ENCODE measurements around the gene C1QTNF8.

Gene C1QTNF8

DNA sequence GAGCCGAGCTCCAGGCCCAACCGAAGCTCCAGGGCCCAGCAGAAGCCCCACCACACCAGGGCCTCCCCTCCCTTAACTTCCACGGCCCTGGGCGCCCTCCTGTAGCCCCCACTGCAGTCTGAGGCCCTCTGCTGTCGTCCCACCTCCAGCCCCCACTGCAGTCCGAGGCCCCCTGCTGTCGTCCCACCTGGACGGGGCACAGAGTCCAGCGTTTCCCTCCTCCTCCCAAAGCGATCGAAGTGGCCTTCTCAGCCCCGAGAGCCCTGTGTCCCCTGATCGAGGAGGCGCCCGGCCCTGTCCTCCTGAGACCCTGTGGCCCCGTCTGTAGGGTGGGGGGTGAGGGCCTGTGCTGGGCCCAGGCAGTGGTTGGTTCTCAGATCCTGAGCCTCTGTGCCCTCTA, 31.1 kb upstream of the C1QTNF8 start:
- DNase-seq = no peak

DNA sequence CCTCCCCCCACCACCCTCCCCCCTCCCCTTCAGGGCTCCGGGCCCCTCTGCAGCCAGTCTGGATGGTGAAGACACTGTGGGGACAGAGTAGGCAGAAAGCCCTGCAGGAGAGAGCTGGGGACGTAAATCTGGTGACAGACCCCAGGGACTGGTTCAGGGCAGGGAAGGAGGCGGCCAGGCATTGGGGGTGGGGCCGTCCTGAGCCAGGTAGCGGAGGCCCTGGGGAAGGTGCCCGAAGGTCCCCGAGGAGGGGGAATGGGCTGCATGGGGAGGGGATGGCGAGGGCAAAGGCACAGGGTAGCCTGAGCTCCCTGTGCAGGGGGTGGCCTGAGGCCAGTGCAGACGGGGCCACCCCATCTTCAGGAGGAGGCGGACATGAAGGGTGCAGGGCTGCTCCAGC, 30.5 kb upstream of the C1QTNF8 start:
- DNase-seq = no peak

- DNase-seq = no peak
Measured at GRCh38 chr16:1126044-1126443, 30.0 kb upstream of the C1QTNF8 start.

DNA sequence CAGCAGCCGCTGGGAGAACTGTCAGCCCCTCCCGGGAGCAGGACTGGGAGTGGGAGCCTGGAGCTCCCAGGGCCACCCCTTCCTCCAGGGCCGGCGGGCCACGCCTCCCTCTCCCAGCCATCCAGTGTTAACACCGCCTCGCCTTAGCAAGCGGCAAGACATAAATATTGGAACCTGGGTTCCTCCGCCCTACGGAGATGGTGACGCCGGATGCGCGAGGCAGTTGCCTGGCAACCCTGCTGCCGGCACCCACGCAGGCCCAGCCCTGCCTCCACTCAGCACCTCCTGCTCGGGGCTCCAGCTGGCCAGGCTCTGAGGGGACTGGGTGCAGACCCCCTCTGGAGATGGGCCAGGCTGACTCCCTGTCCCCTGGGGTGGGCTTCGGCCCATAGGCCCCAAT, 29.4 kb upstream of the C1QTNF8 start:
- peak in 1 of 2 donors; percentile 7 for DNase-seq

DNA sequence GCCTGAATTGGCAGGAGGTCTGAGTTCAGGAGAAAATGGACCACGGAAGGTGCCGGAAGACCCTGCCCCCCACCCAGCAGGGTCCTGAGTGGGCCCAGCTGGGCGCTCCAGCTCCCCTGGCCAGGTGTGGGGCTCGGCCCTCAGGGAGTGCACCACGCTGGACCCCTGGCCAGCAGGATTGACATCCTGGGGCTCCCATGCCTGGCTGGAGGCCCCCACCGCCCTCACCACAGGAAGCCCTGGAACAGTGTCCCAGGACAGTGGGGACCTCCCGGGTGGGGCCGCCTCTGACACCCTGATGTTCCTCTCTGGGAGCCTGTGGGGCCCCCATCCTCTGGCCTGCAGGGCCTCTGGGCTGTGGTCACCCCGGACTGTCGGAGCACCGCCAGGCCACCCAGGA, 28.8 kb upstream of the C1QTNF8 start:
- no peak for DNase-seq

- no peak for DNase-seq
Measured at GRCh38 chr16:1124291-1124690, 28.2 kb upstream of the C1QTNF8 start.

DNA sequence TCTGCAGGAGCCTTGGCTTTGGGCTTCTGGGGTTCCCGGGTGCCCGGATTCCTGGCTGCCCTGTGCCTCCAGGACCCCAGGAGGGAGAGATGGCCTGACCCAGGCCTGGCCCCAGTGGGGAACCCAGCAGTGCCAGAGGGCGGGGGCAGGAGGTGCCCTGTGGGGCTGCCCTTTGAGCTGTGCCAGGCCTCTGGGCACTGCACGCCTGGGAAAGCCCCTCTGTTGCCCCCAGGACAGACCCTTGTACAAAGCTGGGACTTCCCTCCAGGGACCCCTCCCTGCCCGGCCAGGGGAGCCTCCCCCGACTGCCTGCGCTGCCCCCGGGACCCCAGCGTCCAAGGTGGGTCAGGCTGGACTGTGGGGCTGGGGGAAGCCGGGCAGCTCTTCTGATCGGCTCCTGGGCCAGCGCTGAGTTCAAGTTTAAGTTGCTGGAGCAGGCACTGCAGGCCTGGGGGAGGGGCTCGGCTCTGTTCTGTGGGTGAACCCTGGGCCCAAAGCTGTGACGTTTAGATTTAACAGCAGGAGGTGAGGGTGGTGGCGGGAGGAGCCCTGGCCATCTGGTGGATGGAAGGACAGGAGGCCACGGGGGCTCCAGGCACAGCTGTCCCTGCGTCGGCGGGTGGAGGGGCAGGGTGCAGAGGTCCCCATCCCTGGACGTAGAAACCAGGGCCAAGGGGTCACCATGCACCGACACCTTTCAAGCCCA, 27.6 kb upstream of the C1QTNF8 start:
- DNase-seq = no peak

DNA sequence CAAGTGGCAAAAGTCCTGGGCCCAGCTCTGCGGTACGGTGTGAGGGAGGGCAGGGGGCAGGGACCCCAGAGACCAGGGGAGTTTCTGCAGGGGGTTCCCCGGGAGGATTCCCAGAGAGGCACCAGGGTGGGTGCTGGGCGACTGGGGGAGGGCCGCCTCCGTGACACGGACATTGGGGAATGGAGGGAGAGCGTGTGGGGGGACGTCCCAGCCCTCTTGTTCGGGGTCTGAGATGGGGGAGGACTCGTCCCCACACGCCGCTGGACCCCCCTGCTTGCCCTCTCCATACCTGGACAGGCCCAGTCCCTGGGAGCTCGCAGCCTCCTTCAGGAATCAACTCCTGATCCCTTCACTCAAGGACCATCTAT, 26.3 kb upstream of the C1QTNF8 start:
- no peak for DNase-seq

DNA sequence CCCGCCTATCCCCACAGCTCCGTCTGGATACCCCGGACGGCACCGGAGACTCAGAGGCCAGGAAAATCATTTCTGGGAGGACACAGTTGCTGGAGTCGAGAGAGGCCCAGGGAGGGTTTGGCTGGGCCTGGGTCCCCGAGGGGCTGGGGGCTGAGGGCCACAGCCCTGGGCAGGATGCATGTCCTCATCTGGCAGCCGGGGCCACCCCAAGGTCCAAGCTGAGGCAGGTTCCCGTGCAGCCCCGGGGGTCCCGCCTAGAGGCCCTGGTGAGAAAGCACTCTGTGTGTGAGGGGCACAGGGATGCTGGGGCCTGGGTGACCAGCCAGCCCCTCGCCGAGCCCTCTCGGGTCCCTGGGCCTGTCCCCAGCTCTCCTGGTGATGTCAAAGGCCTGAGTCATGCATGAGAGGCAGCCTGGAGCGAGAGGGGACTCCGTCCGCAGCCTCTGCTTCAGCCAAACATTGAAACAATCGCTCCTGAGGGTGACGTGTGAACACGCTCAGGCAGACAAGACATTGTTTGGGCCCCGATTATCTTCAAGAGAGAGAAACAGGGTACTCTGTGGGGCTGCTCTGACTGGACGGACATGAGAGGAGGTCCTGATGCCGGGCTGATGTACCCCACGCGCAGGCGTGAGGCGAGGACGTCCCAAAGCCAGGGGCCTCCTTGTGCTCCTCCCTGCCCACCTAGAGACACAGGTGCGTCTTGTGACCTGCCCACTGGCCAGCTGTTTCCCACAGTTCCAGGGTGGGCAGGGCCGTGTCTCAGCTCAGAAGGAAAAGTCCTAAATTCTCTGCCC, 25.8 kb upstream of the C1QTNF8 start:
- no peak for DNase-seq

GRCh38 chr16:1121009-1121408, 25.0 kb upstream of the C1QTNF8 start:
- no peak for DNase-seq

GRCh38 chr16:1120577-1120941, 24.5 kb upstream of the C1QTNF8 start:
- no peak for DNase-seq

- DNase-seq = no peak
Measured at GRCh38 chr16:1119766-1120576, 23.9 kb upstream of the C1QTNF8 start.

DNA sequence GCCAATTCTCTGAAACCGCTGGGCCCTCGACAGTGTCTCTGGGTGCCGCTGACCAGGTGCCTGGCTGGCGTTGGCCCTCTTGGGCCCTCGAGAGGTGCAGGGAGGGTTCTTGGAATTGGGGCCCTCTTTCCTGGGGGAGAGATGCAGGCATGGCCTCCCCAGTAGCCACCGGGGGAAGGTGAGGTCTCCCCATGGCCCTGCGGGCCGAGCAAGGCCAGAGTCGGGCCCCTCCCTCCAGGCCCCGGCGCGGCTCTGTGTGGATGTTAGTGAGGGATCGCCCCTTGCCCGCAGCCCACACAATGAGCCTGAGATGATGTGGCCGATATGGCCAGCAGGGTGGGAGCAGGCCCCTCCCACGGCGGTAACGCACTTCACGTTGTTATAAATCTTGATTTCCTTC, 23.1 kb upstream of the C1QTNF8 start:
- no peak for DNase-seq

- no peak for DNase-seq
Measured at GRCh38 chr16:1117926-1118325, 21.9 kb upstream of the C1QTNF8 start.

DNA sequence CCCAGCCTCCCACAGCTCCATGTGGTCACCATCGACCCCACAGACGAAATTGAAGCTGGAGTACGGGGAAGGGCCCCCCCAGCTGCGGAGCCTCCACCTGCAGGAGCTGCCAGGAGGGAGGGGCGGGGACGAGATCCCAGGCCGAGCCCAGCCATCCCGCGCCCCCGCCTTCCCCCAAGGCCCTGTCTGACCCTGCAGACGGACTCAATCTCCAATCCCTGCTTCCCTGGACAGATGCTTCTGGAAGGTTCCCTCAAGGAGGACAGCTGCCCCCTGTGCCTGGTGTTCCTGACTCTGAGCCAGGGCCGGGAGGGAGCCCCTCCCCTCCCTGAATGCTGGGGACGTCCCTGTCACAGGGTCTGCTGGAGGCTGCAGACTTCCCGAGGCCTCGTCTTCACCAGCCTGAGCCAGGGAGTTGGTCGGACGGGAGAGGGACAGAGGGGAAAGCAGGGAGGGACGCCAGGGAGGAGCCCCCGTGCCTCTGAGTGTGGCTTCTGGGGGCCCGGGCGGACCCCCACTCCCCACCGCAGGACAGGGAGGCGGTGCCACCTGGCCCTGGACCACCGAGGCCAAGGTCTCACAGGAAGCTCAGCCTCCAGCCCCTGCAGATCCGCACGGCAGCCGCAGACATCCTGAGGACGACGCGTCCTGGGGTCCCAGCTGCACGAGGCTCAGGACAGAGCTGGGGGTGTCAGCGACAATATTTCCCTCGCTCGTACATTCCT, 21.3 kb upstream of the C1QTNF8 start:
- DNase-seq = no peak

DNA sequence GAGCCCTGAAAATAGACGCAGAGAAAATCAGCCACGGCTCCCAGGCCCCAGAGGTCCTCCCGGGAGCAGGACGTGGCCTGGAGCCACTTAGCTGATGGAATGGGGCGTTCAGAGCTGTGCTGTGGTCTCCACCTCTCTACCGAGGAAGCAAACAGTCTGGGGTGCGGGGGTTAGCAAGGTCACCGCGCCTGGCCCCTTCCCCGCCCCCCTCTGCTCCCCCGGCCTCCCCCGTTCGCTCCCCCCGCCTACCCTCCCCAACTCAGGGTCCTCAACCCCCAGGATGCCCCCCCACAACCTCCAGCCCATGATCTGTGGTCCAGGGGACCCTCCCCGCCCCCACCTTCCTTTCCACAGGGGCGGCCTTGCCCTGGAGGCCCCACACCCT, 20.6 kb upstream of the C1QTNF8 start:
- DNase-seq = no peak

DNA sequence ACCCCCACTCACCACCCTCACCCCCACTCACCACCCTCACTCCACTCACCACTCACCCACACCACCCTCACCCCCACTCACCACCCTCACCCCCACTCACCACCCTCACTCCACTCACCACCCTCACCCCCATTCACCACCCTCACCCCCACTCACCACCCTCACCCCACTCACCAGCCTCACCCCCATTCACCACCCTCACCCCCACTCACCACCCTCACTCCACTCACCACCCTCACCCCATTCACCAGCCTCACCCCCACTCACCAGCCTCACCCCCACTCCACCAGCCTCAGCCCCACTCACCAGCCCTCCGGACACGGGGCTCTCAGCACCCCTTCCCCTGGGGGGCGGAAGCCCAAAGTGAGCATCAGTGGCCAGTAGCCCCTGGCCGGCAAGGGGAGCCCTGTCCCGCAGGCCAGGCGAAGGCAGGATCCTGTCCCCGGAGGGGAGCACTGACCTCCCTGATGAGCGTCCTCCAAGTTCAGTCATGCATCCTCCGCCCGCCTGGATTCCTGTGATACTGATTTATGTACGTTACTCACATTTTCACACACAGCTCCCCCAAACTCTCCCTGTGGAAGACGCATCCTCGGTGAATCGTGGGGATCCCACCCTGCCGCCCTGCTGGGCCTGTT, 18.0 kb upstream of the C1QTNF8 start:
- no peak for DNase-seq

GRCh38 chr16:1113489-1113888, 17.4 kb upstream of the C1QTNF8 start:
- no peak for DNase-seq

DNA sequence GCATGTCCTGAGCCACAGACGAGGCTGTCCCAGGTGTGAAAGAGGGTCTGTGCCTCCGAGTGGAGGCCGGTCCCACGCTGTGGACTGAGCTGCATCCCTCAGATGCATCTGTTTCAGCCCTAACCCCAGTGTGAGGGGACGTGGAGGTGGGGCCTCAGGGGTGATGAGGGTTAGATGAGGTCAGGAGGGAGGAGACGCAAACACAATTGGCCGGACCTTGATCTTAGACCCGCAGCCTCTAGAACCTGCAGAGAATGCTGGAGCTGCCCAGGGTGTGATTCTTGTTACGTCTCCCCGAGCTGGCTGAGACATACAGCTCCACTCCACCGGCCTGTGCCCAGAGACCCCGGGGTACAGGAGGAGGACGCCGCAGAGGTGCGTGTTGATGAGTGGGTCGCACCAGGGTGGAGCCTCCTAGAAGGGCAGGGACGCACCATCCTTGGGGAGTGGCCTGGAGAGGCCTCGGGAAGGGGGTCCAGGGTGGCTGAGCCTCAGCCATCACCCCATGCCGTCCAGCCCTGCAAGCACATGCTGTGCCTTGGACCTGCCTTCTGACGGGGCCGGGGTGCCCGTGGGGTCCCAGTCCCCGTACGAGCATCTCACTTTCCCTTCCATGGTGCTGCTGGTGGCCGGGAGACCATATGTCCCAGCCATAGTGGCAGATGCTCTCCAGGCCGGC, 16.6 kb upstream of the C1QTNF8 start:
- no peak for DNase-seq

GRCh38 chr16:1109648-1110047, 13.6 kb upstream of the C1QTNF8 start:
- no peak for DNase-seq

DNA sequence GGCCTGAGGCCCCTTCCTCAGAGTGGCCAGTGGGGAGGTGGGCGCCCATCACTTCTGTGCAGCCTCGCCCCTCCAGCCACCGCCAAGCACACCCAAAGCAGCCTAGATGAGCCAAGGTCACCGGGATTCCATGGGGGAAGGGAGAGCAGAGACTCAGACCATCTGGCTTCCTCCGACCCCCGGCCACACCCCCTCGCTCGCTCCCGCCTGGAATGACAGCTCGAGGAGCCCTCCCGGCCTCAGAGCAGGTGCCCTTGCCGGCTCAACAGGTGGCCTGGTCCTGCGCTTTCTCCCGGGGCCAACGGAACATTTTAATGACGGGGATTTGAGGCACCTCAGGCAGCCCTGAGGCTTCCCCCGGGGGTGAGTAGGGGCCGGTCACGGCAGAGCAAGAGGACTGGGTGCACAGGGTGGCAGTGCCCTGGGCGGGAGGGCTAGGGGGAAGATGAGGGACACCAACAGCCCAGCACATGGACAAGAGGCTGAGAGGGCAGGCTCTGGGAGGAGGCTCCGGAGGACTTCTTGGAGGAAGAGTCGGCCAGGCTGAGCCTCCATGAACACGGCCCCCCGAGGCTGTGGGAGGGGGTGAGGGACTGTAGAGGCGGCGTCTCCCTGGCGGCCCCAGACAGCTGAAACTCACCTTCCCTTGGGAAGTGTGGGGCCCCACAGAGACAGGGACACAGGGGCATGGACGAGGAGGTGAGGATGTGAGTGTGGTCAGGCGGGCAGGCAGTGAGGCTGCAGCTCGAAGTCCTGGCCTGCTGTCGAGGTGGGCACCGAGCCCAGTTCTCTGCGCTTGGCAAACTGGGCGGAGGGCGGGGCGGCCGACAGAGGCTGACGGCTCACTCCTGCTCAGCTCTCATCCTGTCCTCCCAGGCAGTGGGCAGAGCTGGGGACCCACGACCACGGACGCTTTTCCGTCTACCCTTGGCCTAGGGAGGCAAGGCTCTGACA, 12.5 kb upstream of the C1QTNF8 start:
- no peak for DNase-seq
